ENCODE measurements around the gene GGT5.

Gene GGT5

DNA sequence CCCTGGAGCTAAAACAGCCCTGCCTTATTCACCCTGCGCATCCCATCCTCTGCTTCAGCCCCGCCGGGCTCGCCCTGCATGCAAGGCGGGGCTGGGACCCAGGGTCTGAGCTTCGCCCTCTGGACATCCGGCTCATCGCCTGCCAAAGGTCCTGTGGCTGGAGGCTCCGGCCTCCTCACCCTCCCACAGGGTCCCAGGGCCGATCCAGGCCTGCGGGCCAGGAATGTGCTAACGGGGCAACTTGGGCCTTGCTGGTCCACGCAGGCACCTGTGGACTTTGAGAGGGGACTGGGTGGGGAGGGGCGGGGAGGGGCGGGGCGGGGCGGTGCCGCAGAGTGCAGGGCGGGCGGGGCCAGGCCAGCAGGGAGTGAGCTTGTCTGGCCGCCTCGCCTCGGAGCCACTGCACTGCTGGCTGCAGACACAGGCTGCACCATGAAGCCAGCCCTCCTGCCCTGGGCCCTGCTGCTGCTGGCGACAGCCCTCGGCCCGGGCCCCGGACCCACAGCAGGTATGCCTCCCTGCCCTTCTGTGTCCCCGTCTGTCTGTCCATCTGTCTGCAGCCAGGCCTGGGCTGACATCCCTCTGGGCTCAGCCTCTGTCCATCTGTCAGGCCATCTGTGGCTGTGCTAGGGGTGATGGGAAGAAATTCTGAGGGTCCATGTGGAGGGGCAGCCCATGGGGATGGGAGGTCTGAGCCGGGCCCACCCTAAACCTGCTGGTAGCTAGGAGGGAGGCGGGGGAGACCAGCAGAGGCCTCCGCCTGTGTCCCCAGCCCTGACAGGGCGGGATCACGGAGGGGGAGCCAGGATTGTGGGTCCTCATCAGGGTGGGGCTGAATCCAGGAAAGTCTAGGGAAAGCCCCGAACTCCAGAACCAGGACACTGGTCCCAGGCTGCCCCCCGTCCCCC is 63.5 kb downstream of the GGT5 start, which contains the start of gene SUSD2:
Gene SUSD2, plus strand, starts transcription at position 400 of the 908 bp plus-strand sequence. Its CDS starts 33 bp downstream, at position 433.
- no peak for DNase-seq

DNA sequence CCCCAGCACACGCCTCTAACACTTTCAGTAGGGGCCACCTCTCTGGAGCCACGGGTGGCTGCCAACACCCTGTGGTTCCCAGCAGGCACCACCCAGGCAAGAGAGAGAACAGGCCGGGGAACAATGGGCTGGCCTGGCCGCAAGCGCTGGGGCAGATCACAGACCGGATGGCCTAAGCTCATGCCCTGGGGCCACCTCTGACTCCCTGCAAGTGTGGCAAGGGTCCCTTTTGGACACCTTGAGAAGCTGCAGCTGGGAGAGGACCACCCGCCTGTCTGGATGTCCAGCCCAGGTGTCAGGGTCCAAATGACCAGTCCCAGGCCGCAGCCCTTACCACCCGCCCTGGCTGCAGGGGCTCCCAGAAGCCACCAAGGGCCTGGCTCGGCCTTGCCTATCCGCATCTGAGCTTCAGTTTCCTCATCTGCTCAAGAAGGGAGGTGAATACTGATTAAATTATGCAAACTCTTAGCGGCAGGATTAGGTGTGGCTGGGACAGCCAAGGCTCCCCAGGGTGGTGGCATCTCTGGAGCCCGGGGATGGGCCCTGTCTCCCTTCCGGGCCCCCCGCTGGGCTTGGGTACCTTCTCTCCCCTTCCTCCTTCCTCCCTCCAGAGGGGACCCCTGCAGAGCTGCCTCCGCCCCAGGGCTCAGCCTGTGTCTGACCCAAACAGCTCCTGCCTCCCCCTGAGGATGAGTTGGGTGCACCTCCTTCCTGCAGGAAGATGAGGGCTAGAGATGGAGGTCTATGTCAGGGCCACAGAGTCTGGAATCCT is 64.4 kb downstream of the GGT5 start:
- no peak for DNase-seq

DNA sequence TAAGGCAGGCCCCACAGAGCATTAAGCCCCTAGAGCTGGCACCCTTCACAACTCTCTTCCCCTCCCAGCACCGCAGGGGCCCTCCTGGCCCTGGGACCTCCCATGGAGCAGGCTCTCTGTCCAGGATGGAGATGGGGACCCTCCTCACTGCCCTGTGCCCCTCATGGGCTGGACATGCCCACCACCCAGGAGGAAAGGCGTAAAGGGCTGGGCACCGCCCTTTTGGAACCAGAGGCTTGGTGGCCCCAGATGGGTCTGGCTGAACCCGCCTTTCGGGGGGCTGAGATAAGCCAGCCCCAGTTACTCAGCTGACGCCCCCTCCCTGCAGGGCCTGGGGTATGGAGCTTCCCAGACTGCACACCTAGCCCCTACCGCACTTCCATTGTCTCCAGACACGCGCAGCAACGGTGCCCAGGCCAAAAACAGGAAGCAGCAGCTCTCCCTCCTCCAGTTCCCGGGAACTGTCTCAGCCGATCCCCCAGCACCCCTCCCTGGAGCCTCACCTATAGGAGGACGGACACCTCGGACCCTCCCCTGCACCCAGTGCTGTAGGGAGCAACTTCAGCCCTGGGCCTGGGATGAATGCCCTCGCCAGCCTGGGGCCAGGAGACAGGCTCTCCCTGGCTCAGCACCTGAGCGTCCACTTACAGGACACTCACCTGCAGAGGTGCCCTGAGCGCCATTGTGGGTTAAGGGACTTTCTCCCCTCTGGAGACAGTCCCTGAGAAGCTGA is 65.2 kb downstream of the GGT5 start:
- no peak for DNase-seq

DNA sequence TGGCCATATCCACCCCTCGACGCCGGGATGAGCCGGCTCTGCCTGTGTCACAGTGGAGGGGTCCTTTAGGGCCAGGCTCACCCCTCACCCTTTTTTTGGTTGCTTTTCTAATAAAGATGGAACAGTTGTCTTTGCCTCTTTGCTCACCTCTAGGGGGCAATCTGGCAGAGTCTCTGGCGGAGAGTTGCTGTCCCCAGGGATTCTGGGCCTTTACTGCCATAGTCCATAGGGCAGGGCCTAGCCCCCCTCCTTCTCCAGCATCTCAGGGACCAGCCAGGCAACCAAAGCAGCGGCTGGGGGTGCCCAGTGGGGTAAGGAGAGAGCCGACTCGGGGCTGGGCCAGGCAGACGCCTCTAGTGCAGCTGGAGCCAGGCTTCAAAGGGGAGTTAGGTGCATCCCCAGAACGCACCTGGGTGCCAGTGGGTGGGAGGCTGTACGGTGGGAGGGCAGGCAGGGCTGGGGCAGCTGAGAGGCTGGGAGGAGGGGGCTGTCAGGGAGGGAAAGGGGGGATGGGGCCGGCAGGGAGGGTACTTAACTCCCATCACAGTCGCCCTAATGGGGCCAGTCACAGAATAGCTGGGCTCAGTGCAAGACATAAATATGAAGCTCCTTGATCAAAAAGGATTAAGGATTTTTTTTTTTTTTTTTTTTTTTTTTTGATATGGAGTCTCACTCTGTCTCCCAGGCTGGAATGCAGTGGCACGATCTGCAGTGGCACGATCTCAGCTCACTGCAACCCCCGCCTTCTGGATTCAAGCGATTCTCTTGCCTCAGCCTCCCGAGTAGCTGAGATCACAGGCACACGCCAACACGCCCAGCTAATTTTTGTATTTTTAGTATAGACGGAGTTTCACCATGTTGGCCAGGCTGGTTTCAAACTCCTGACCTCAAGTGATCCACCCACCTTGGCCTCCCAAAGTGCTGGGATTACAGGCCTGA is 66.1 kb downstream of the GGT5 start:
- DNase-seq: no peak

DNA sequence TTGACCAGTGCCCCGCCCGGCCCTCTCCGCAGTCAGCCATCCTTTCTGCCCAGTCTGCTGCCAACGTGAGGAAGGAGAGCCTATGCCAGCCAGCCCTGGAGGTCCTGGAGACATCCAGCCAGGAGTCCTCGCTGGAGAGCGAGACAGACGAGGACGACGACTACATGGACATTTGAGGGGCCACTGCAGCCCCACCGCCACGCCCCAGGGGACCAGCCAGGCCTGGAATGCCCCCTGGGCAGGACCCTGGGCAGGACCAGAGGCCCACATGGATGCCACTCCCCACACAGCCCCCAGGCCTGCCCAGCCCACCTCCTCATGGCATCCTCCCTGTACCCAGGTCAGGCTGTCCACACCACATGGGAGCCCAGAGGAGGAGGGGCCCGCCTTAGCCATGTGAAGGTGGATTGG is 66.9 kb downstream of the GGT5 start:
- DNase-seq: no peak

DNA sequence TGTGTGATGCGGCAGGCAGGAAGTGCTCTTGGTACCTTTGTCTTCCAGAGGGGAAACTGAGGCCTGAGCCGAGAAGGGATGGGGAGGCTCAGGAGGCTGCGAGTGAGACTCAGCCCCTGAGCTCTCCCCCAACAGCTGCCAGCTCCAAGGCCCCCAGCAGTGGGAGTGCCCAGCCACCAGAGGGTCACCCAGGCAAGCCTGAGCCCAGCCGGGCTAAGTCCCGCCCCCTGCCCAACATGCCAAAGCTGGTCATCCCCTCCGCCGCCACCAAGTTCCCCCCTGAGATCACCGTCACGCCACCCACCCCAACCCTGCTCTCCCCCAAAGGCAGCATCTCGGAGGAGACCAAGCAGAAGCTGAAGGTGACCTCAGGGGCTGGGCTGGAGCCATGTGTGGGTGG is 67.4 kb downstream of the GGT5 start:
- DNase-seq: no peak

DNA sequence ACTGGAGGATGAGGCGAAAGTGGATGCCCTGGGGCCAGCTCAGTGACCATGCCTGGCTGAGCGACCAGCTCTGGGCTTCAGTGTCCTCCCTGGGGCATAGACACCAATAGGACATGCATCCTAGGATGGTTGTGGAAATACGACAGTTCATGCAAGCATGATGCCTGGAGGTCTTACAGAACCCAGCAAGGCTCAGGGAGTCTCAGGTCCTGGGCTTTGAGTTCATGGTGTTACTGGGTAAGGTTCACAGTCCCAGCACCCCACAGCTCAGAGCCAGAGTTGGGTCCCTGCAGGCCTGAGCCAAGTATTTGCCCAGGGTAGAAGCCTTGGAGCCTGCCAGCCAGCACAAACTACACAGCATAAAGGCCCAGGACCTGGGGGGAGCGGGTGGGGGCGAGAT is 67.8 kb downstream of the GGT5 start:
- DNase-seq: no peak

DNA sequence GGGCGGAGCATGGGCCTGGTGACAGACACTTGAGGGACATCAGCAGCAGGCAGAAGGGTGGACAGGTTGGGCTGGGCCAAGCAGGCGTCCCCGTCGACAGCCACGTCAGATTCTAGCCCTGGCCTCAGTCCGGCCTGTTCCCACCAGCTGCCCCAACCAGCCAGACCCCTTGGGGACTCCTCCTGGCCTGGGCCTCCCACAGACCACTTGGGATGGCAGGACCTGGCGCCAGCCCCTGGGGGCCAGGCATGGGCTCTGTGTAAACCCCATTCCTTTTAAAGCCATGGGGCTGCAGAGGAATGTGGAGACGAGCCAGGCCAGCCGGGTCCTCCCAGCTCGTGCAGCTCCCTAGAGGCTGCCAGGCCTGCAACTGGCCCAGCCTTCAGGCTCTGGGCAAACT is 68.3 kb downstream of the GGT5 start:
- no peak for DNase-seq

DNA sequence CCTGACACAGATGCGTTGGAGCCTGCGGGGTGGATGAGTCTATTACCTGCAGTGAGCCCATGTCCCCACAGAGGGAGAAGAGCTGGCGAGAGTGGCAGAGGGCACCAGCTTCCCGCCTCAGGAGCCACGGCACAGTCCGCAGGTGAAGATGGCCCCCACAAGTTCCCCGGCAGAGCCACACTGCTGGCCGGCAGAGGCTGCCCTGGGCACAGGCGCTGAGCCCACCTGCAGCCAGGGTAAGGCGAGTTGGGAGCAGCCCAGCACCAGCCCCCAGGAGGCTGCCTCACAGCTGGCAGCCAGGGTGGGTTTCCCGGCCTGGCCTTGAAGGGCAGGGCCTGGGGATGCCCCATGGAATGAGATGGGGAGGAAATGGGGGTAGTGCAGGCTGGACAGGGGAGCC is 68.8 kb downstream of the GGT5 start:
- DNase-seq: no peak

DNA sequence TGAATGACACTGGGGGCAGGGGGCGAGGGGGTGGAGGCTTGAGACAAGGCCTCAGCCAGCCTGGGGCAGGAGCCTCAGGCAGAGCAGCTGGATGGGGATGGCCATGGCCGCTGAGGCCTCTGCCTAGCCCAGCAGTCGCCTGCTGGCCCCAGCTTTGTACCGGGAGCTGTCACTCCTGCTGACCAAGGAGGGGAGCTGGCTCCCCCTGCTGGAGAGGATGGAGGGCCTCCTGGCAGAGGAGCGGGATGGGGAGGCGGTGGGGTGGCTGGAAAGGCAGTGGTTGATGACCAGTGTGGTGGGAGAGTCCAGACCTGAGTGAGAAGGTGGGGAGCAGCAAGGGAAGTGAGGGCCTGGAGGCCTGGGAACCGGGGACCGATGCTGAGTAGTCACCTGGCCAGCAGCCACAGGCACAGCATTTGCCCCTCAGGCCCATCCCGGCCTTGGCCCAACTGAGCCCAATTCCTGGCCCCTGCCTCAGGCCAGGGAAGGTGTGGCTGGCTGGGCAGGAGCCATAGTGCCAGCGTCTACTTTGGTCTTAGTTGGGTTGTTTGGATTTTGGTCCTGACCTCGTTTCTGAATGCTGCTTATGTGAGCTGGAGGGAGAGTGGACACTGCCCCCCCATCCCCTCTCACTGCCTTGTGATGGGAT is 69.6 kb downstream of the GGT5 start:
- peak; percentile 68 to 69 for DNase-seq

DNA sequence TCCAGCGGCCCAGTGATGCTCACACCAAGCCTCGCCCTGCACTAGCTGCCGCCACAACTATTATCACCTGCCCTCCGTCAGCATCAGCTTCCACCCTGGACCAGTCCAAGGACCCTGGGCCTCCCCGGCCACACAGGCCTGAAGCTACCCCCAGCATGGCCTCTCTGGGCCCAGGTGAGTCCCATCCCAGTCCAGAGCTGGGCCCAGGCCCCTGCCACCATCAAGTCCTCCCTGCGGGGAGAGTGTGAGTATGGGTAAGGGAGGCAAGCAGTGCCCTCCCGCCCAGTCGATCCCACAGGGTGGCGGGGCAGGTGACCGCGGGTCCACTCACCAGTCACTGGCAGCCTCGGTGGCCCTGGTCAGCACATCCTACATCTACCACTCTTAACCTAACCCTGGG is 73.1 kb downstream of the GGT5 start:
- no peak for DNase-seq

DNA sequence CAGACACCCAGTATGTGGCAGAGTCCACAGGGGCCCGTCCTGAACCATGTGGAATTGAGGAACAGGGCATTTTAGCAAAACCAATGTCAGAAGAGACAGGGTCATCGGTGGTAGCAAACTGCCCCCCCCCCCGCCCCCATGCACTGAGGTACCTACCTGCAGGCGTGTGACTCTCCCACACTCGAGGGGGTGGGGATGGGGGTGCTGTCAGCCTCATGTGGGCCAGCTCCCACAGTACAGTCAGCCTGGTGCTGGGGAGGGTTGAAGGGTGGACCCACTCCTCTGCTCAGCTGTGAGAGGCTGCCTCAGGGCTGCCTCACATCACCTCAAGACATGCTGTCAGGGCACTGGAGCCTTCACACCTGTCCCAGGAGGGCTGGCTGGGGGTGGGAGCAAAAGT is 74.2 kb downstream of the GGT5 start:
- DNase-seq: no peak

DNA sequence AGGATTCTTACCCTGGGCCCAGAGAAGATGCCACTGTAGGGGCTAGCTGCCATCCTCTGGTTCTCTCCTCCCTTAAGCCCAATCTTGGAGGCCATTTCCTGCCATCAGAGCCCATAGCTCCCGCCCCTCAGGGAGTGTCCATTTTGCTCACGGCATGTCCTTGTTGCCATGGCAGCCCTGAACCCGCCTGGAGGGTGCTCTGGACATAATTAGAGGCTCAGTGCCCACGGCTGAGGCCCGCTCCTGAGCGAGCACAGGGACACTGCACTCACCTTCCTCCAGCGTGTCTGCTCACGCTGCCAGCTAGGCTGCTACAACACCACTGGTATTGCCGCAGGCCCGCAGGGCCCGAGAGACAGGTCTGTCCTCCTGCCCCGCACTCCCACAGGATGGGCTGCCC is 74.7 kb downstream of the GGT5 start:
- no peak for DNase-seq

Measured in activated CD4-positive, alpha-beta T cell treated with anti-CD3 and anti-CD28 coated beads for 4 hours (primary cell).